Measurements from ENCODE around the gene SOS1.

- TF ChIP-seq CTCF (IDR thresholded peaks at IDR 0.05) (no peak), POLR2A (IDR thresholded peaks at IDR 0.05) (no peak)
Measured at GRCh38 chr2:39068299-39069135, 52.3 kb downstream of the SOS1 start.

Data from Peyer's patch (tissue), 4 donors.